Ovary (tissue), 9 donors: Measurements from ENCODE around the gene PARD3B. TPM values are rescaled to one million over a fixed set of nuclear protein-coding genes. Genes with fewer than 3 reads are reported as not detected.

Experiments used
- DNase-seq, 5 donors: peaks; one replicate each; pipeline ENCODE4 v3.0.0-alpha.2; 2019 to 2020
- H3K27ac ChIP-seq, 2 donors: fragments of 200-600 bp; one replicate each; pipeline versions ENCODE4 v1.5.1 to v1.8.0; 2019 to 2022
- H3K27me3 ChIP-seq: fragments of 200-600 bp; one replicate; pipeline ENCODE4 v1.8.0; 2022
- H3K36me3 ChIP-seq: fragments of 200-600 bp; sonication (generic); one replicate; pipeline ENCODE4 v1.5.1; 2019
- H3K4me1 ChIP-seq: one replicate; pipeline ENCODE4 v1.8.1; 2013; ENCODE audit warnings: mild to moderate bottlenecking, moderate library complexity; ENCODE audit not compliant: insufficient read depth
- H3K4me3 ChIP-seq: fragments of 200-600 bp; sonication (generic); one replicate; pipeline ENCODE4 v1.5.1; 2017
- H3K9me3 ChIP-seq, 2 donors: fragments of 200-600 bp in 1 of 2; sonication (generic) in 1 of 2; one replicate each; pipeline versions ENCODE4 v1.5.1 to v1.8.1; 2013 to 2019; ENCODE audit warnings: mild to moderate bottlenecking in 1 of 2, moderate library complexity in 1 of 2
- EP300 ChIP-seq: sonication (generic); formaldehyde crosslinking; IDR thresholded peaks from one replicate; pipeline ENCODE4 v1.6.1; 2017; ENCODE audit warnings: antibody characterized with exemption
- POLR2A ChIP-seq: fragments of 450-650 bp; IDR thresholded peaks from one replicate; pipeline ENCODE4 v1.6.1; 2017; ENCODE audit warnings: antibody characterized with exemption, mild to moderate bottlenecking, moderate library complexity
- WGBS, 3 donors: extraction: QIAGEN DNeasy Blood & Tissue Kit in 1 of 3; methylation state at CpG; one replicate each; pipeline versions ENCODE4 v1.1.5 to v1.1.7; 2013 to 2017; 5-methylcytosine and 5-hydroxymethylcytosine counted together
- intact Hi-C, 4 donors: fragments of 100-400 bp; cut with DNase I; formaldehyde crosslinking; loops; one replicate each; pipeline versions ENCODE4 v1.11.0 to v1.15.1; 2022 to 2023
- polyA plus RNA-seq, 2 donors: library from polyadenylated mRNA; stranded (reverse); fragments of 200-250 nt in 1 of 2; fragments of 350-450 nt in 1 of 2; fragmentation: Illumina TruSeq in 1 of 2; extraction: RNeasy Lipid Tissue Mini Kit (QIAGEN cat#74804) in 1 of 2; gene quantifications; one replicate each; pipeline ENCODE4 v1.2.3, GENCODE V29; 2013 to 2014
- total RNA-seq, 7 donors: library from RNA; depleted of rRNA in 2 of 7; stranded (reverse); fragments of >200 nt in 2 of 7; fragmentation: NEBNext Ultra II Directional in 3 of 7; extraction: Animal tissue kit (Norgen Biotek cat#: 25700) in 3 of 7; gene quantifications; one replicate each; pipeline versions ENCODE4 v1.1.0 to v1.2.4, GENCODE V29; 2016 to 2023
- TF ChIP-seq, protein P1 (sequence below), 3 donors: fragments of 450-650 bp in 2 of 3; fragments of 200-600 bp in 1 of 3; IDR thresholded peaks; one replicate each; pipeline versions ENCODE4 v1.5.1 to v1.8.0; 2016 to 2022; ENCODE audit warnings: antibody characterized with exemption in 3 of 3, mild to moderate bottlenecking in 1 of 3
- donor health status: DM: no; HTN: no; CAD: no; lungs with moderate emphysema.
- donor health status: DM: no; HTN: no; CAD: no.
- donor health status: Bipolar disorder and iron deficiency.
- donor health status: DM: yes; HTN: yes; CAD: no.
- donor health status: DM: no; HTN: no; CAD: no.
- donor health status: DM: yes; HTN: yes; CAD: no.

The PARD3B gene
- total and polyA plus RNA-seq, 9 donors = 8.2 to 46.6 (median 28.7) TPM

DNA sequence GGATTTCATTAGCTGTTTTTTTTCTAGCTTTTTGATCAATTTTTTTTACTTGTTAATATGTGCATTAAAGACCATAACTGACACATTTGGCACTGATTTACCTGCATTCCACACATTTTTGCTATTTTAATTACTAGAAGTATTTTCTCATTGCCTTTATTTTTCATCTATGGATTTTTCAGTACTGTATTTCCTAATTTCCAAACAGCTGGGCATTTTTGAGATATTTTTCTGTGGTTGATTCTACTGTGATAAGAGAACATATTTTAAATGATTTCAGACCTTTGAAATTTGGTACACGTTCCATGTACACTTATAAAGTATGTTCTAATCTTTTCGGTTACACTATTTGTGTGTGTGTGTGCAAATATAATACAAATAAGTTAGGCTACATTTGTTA lies 135.3 kb downstream of the PARD3B start:
- no peak overlapping the region for H3K27ac ChIP-seq
- WGBS, 3 donors = 78 to 90% (median 81%) methylated on average over 2 of the region's 2 CpGs
- H3K27me3 ChIP-seq = no peaks in the 10 kb centered on the region
- intact Hi-C loops = loop anchor here in 1 of 4 donors (10.0 kb wide), 1 partner anchor 136 kb away; the partner anchor contains the start of gene PARD3B
- no peak overlapping the region for H3K4me3 ChIP-seq
- DNase-seq = no peak
- TF ChIP-seq, protein P1, sequence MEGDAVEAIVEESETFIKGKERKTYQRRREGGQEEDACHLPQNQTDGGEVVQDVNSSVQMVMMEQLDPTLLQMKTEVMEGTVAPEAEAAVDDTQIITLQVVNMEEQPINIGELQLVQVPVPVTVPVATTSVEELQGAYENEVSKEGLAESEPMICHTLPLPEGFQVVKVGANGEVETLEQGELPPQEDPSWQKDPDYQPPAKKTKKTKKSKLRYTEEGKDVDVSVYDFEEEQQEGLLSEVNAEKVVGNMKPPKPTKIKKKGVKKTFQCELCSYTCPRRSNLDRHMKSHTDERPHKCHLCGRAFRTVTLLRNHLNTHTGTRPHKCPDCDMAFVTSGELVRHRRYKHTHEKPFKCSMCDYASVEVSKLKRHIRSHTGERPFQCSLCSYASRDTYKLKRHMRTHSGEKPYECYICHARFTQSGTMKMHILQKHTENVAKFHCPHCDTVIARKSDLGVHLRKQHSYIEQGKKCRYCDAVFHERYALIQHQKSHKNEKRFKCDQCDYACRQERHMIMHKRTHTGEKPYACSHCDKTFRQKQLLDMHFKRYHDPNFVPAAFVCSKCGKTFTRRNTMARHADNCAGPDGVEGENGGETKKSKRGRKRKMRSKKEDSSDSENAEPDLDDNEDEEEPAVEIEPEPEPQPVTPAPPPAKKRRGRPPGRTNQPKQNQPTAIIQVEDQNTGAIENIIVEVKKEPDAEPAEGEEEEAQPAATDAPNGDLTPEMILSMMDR (IDR thresholded peaks at IDR 0.05) = no peak
- TF ChIP-seq EP300 = no peak
- no peak for TF ChIP-seq POLR2A
- H3K9me3 ChIP-seq = no peaks in the 10 kb centered on the region
- H3K4me1 ChIP-seq = peaks cover 1% of the 10 kb centered on the region
- H3K36me3 ChIP-seq = no peaks in the 10 kb centered on the region

DNA sequence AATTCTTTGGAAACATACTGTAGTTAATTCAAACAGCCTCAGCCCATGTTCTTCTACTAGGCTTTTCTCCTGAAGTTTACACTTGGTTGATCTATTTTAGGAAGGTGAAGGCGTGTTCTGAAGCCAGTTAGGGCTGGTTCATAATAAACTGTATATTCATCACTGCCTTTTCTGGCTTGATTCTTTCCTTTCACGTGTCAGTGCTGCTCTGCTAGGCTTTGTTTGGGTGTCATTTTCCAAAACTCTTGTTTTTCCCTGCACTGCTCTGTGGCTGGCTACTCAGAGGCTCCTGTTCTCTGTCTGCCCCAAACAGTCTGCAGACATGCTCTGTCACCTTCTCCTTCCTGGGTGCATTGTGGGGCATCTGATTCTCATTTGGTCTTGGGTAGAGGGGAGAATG lies 136.1 kb downstream of the PARD3B start:
- no peaks in the 10 kb centered on the region for H3K27me3 ChIP-seq
- intact Hi-C loops = loop anchor here in 1 of 4 donors (10.0 kb wide), 1 partner anchor 137 kb away; the partner anchor contains the start of gene PARD3B
- H3K9me3 ChIP-seq = no peaks in the 10 kb centered on the region
- peaks cover 1% of the 10 kb centered on the region for H3K4me1 ChIP-seq
- peak overlapping the region in 1 of 2 donors; percentile 0 for H3K27ac ChIP-seq
- no peaks in the 10 kb centered on the region for H3K36me3 ChIP-seq
- H3K4me3 ChIP-seq = no peak overlapping the region
- 8 to 25% (median 10%) methylated on average over 2 of the region's 2 CpGs for WGBS, 3 donors
- DNase-seq = peak in 1 of 5 donors; percentile 8
- TF ChIP-seq EP300 (no peak), POLR2A (no peak)
- TF ChIP-seq, protein P1 (IDR thresholded peaks at IDR 0.05) = no peak

DNA sequence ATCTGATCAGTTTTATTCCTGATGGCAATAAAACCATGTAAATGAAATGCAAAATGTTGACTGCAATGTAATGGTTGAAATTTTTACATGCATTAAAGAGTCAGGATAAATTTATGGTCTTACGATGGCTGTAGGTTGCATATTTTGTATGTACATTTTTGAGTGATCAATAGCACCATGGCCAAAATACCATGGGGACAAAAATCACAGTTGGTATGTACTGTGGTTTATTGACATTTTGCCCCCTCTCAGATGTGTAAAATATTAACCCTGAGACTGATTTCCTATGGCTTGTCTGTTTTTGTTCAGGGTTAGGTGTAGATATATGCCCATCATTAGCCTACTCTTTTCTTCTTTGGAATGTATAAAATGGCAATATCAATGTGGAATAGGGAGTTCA lies 138.1 kb downstream of the PARD3B start:
- peaks cover 1% of the 10 kb centered on the region for H3K4me1 ChIP-seq

DNA sequence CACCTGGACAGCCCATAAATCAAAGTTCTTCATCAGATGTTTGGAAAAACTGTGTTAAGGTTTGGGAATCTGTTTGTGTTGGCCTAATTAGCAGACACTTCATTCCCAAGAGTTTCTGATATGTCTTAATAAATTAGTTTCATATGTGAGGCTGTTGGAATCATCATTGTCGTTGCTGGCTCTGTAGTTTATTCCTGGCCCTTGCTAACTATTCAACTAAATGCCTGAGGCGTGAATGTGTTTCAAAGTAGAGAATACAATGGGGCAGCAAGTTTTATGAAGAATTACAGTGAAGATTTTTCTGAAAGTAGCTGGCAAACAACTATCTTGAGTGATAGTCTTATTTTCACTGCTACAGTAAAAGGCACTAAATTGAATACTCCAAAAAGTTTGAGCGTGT lies 141.1 kb downstream of the PARD3B start:
- no peak overlapping the region for H3K27ac ChIP-seq
- WGBS, 3 donors = 88 to 89% (median 88%) methylated on average over 3 of the region's 3 CpGs
- DNase-seq = no peak
- intact Hi-C loops = loop anchor here in 1 of 4 donors (10.0 kb wide), 1 partner anchor 142 kb away; the partner anchor contains the start of gene PARD3B
- H3K4me3 ChIP-seq = no peak overlapping the region
- H3K4me1 ChIP-seq = peaks cover 1% of the 10 kb centered on the region
- no peaks in the 10 kb centered on the region for H3K36me3 ChIP-seq
- TF ChIP-seq, protein P1 (IDR thresholded peaks at IDR 0.05) = no peak
- H3K27me3 ChIP-seq = no peaks in the 10 kb centered on the region
- H3K9me3 ChIP-seq = no peaks in the 10 kb centered on the region

More for the DNA sequence above, 138.1 kb downstream of the PARD3B start:
- intact Hi-C loops = loop anchor here in 1 of 4 donors (10.0 kb wide), 1 partner anchor 139 kb away; the partner anchor contains the start of gene PARD3B
- no peaks in the 10 kb centered on the region for H3K36me3 ChIP-seq
- H3K4me3 ChIP-seq = no peak overlapping the region
- H3K27ac ChIP-seq = no peak overlapping the region
- H3K9me3 ChIP-seq = no peaks in the 10 kb centered on the region
- H3K27me3 ChIP-seq = no peaks in the 10 kb centered on the region
- TF ChIP-seq EP300 (no peak), POLR2A (no peak)
- TF ChIP-seq, protein P1 (IDR thresholded peaks at IDR 0.05) = no peak
- 94 to 99% (median 95%) methylated on average over 1 of the region's 1 CpG for WGBS, 3 donors
- DNase-seq = no peak
